H1 (cell line): ENCODE results near the gene ALG9. TPM values are rescaled to one million over a fixed set of nuclear protein-coding genes. Genes with fewer than 3 reads are reported as not detected.

ENCODE experiments used
- CTCF ChIA-PET: fragments of 300-600 bp; sonication (Branson Sonifier 250); formaldehyde crosslinking; loops from one replicate; lab custom pipeline; 2021; ENCODE audit not compliant: partially characterized antibody; lab: Charles Lee
- POLR2A ChIA-PET: fragments of 300-600 bp; sonication (Branson Sonifier 250); formaldehyde crosslinking; loops from one replicate; lab custom pipeline; 2021; ENCODE audit warnings: inconsistent platforms; ENCODE audit not compliant: partially characterized antibody; lab: Charles Lee
- DNase-seq, 2 experiments: peaks; one replicate each; pipeline versions ENCODE4 v3.0.0 to v3.0.0-alpha.2; 2010 to 2022; ENCODE audit warnings: low spot score in 2 of 2, low read depth in 1 of 2, mixed read lengths in 1 of 2
- FAIRE-seq: peaks from 2 replicates; lab custom pipeline; 2011; peaks lifted over from hg19 to GRCh38; lab: Jason Lieb, UNC
- H2AFZ ChIP-seq: 2 replicates; pipeline ENCODE4 v1.8.1; 2012; ENCODE audit warnings: low read length, inconsistent platforms
- H2AK5ac ChIP-seq: 2 replicates; pipeline ENCODE4 v1.6.1; 2013; ENCODE audit warnings: low read depth, low read length
- H2BK120ac ChIP-seq: replicated peaks from 2 replicates; pipeline ENCODE3; 2013; ENCODE audit warnings: low read depth, low read length, inconsistent platforms
- H2BK12ac ChIP-seq: 2 replicates; pipeline ENCODE4 v1.6.1; 2013; ENCODE audit warnings: low read depth, low read length
- H2BK15ac ChIP-seq: 2 replicates; pipeline ENCODE4 v1.6.1; 2013; ENCODE audit warnings: low read length
- H2BK20ac ChIP-seq: 2 replicates; pipeline ENCODE4 v1.6.1; 2013; ENCODE audit warnings: low read length
- H2BK5ac ChIP-seq: 2 replicates; pipeline ENCODE4 v1.6.1; 2013; ENCODE audit warnings: low read depth, low read length
- H3K14ac ChIP-seq: 2 replicates; pipeline ENCODE4 v1.6.1; 2013; ENCODE audit warnings: inconsistent platforms; ENCODE audit not compliant: insufficient read length
- H3K18ac ChIP-seq: 2 replicates; pipeline ENCODE4 v1.6.1; 2013; ENCODE audit warnings: low read length; ENCODE audit errors: extremely low read depth
- H3K23ac ChIP-seq: 2 replicates; pipeline ENCODE4 v1.6.1; 2013; ENCODE audit warnings: inconsistent platforms; ENCODE audit not compliant: insufficient read length
- H3K23me2 ChIP-seq: 2 replicates; pipeline ENCODE4 v1.6.1; 2013; ENCODE audit warnings: low read depth, low read length
- H3K27ac ChIP-seq: 2 replicates; pipeline ENCODE4 v1.6.1; 2011; ENCODE audit warnings: low read depth, low read length, inconsistent platforms
- H3K27me3 ChIP-seq, 4 experiments: replicated peaks in 1 of 4; 1 replicate in 1 of 4; 2 replicates in 3 of 4; pipeline versions ENCODE4 v1.6.1 to v1.8.1; 2011 to 2013; ENCODE audit warnings: low read length in 3 of 4, mild to moderate bottlenecking in 3 of 4, inconsistent platforms in 2 of 4, mixed read lengths in 2 of 4, moderate library complexity in 1 of 4; ENCODE audit not compliant: control insufficient read depth in 3 of 4, insufficient read depth in 3 of 4; ENCODE audit errors: extremely low read depth in 1 of 4
- H3K36me3 ChIP-seq, 4 experiments: 2 replicates each; pipeline versions ENCODE4 v1.6.1 to v1.8.1; 2011 to 2013; ENCODE audit warnings: mild to moderate bottlenecking in 4 of 4, low read length in 3 of 4, moderate library complexity in 2 of 4, control low read depth in 1 of 4, inconsistent platforms in 1 of 4; ENCODE audit not compliant: insufficient read depth in 4 of 4, control insufficient read depth in 2 of 4
- H3K4ac ChIP-seq: replicated peaks from 2 replicates; pipeline ENCODE3; 2013; ENCODE audit warnings: low read length, low read depth, mixed read lengths, inconsistent platforms; ENCODE audit not compliant: insufficient read length
- H3K4me1 ChIP-seq, 4 experiments: replicated peaks in 1 of 4; 1 replicate in 1 of 4; 2 replicates in 3 of 4; pipeline versions ENCODE4 v1.6.1 to v1.8.1; 2011 to 2013; ENCODE audit warnings: low read length in 3 of 4, inconsistent platforms in 2 of 4, mixed read lengths in 1 of 4; ENCODE audit not compliant: insufficient read depth in 4 of 4, control insufficient read depth in 3 of 4
- H3K4me2 ChIP-seq, 2 experiments: 2 replicates each; pipeline versions ENCODE4 v1.6.1 to v1.8.1; 2011 to 2013; ENCODE audit warnings: low read depth in 2 of 2, low read length in 2 of 2, control low read depth in 1 of 2, inconsistent platforms in 1 of 2, mild to moderate bottlenecking in 1 of 2; ENCODE audit not compliant: insufficient read depth in 1 of 2
- H3K4me3 ChIP-seq, 4 experiments: fragments of 200-600, 300-600 bp in 1 of 4; sonication (generic), shearing (Covaris generic), sonication (Bioruptor Twin) in 1 of 4; 2 replicates each; pipeline versions ENCODE4 v1.5.1 to v1.8.1; 2011 to 2016; ENCODE audit warnings: low read length in 4 of 4, low read depth in 3 of 4, control low read depth in 2 of 4, inconsistent platforms in 2 of 4, mild to moderate bottlenecking in 2 of 4, mixed read lengths in 1 of 4, moderate library complexity in 1 of 4; ENCODE audit not compliant: insufficient read depth in 2 of 4; ENCODE audit errors: extremely low read depth in 1 of 4
- H3K56ac ChIP-seq: replicated peaks from 2 replicates; pipeline ENCODE3; 2013; ENCODE audit warnings: low read depth, mild to moderate bottlenecking, mixed read lengths, low read length, inconsistent platforms; ENCODE audit not compliant: insufficient read length
- H3K79me1 ChIP-seq: 2 replicates; pipeline ENCODE4 v1.6.1; 2013; ENCODE audit warnings: low read depth, low read length, control low read depth
- H3K79me2 ChIP-seq, 2 experiments: 2 replicates each; pipeline versions ENCODE4 v1.6.1 to v1.8.1; 2012 to 2013; ENCODE audit warnings: low read length in 2 of 2, mild to moderate bottlenecking in 2 of 2, inconsistent platforms in 1 of 2; ENCODE audit not compliant: insufficient read depth in 2 of 2, control insufficient read depth in 1 of 2
- H3K9ac ChIP-seq, 4 experiments: replicated peaks in 1 of 4; 1 replicate in 1 of 4; 2 replicates in 3 of 4; pipeline versions ENCODE4 v1.6.1 to v1.8.1; 2011 to 2013; ENCODE audit warnings: low read depth in 3 of 4, low read length in 3 of 4, control low read depth in 2 of 4, mild to moderate bottlenecking in 2 of 4, moderate library complexity in 2 of 4, inconsistent platforms in 1 of 4; ENCODE audit errors: extremely low read depth in 1 of 4
- H3K9me3 ChIP-seq, 2 experiments: 2 replicates each; pipeline versions ENCODE4 v1.6.1 to v1.8.1; 2012 to 2013; ENCODE audit warnings: mild to moderate bottlenecking in 2 of 2, moderate library complexity in 2 of 2, control low read depth in 1 of 2, inconsistent platforms in 1 of 2, low read depth in 1 of 2, low read length in 1 of 2, mixed read lengths in 1 of 2; ENCODE audit not compliant: insufficient read depth in 2 of 2
- H4K20me1 ChIP-seq, 2 experiments: replicated peaks in 1 of 2; 2 replicates each; pipeline versions ENCODE3 to v1.8.1; 2011 to 2013; ENCODE audit warnings: inconsistent platforms in 2 of 2, low read length in 2 of 2, mild to moderate bottlenecking in 1 of 2; ENCODE audit not compliant: insufficient read depth in 2 of 2, control insufficient read depth in 1 of 2
- H4K5ac ChIP-seq: 2 replicates; pipeline ENCODE4 v1.6.1; 2013; ENCODE audit warnings: low read length, low read depth, mixed read lengths, inconsistent platforms; ENCODE audit not compliant: insufficient read length
- H4K8ac ChIP-seq: 2 replicates; pipeline ENCODE4 v1.8.0; 2013; ENCODE audit warnings: mild to moderate bottlenecking, moderate library complexity, low read length, inconsistent platforms; ENCODE audit not compliant: insufficient read depth; ENCODE audit errors: extremely low read depth
- H4K91ac ChIP-seq: replicated peaks from 2 replicates; pipeline ENCODE3; 2013; ENCODE audit warnings: low read length, mixed read lengths, inconsistent platforms; ENCODE audit not compliant: insufficient read length
- ASH2L ChIP-seq: fragments of 200-600, 300-600 bp; sonication (generic); IDR thresholded peaks from one replicate; pipeline ENCODE4 v1.7.1; 2017; ENCODE audit warnings: low read length
- HDAC2 ChIP-seq, 2 experiments: fragments of 300-600 bp in 1 of 2; sonication (generic) in 1 of 2; IDR thresholded peaks; 2 replicates each; pipeline ENCODE4 v1.6.1; 2011 to 2012; ENCODE audit warnings: low read depth in 2 of 2, low read length in 2 of 2, mild to moderate bottlenecking in 2 of 2, moderate library complexity in 2 of 2, borderline replicate concordance in 1 of 2, inconsistent platforms in 1 of 2
- SP1 ChIP-seq: IDR thresholded peaks from 2 replicates; pipeline ENCODE4 v1.6.1; 2011; ENCODE audit warnings: low read depth, low read length
- TEAD4 ChIP-seq: IDR thresholded peaks from 2 replicates; pipeline ENCODE4 v1.6.1; 2012; ENCODE audit warnings: low read depth, low read length, inconsistent platforms, mixed read lengths
- WGBS, 2 experiments: shearing (Covaris generic) in 1 of 2; methylation state at CpG; one replicate each; pipeline versions ENCODE4 v1.1.6 to v1.1.7; 2013 to 2015; ENCODE audit warnings: low lambda C conversion rate in 2 of 2, mixed read lengths in 2 of 2, inconsistent platforms in 1 of 2, low coverage in 1 of 2, missing lambda C conversion rate in 1 of 2; ENCODE audit not compliant: insufficient replicate concordance in 2 of 2, insufficient coverage in 1 of 2, insufficient read length in 1 of 2; ENCODE audit errors: extremely low coverage in 1 of 2, missing lambda C conversion rate in 1 of 2; 5-methylcytosine and 5-hydroxymethylcytosine counted together
- polyA plus RNA-seq, 7 experiments: library from polyadenylated mRNA; depleted of rRNA in 3 of 7; stranded (reverse) in 5 of 7; unstranded in 2 of 7; fragments of >200 nt in 5 of 7; fragments of 200-250 nt in 2 of 7; gene quantifications; 1 replicate in 5 of 7; 2 replicates in 1 of 7; 4 replicates in 1 of 7; pipeline versions ENCODE4 v1.2.1 to v1.2.3, GENCODE V29; 2011 to 2013; ENCODE audit warnings: missing spikeins in 2 of 7, mixed read lengths in 2 of 7
- total RNA-seq: library from RNA; stranded (reverse); fragmentation: NEBNext Ultra II Directional; extraction: Animal tissue kit (Norgen Biotek cat#: 25700); gene quantifications from 2 replicates; pipeline ENCODE4 v1.2.1, GENCODE V29; 2021
- TF ChIP-seq, protein P1 (sequence below): IDR thresholded peaks from 2 replicates; pipeline ENCODE4 v1.6.1; 2012; ENCODE audit warnings: inconsistent platforms

The ALG9 gene
- total and polyA plus RNA-seq, 2 of the 8 experiments (the other 6 are each of a cell fraction or from before 2014, with no cell fraction given) = 23.5 to 24.5 TPM

DNA sequence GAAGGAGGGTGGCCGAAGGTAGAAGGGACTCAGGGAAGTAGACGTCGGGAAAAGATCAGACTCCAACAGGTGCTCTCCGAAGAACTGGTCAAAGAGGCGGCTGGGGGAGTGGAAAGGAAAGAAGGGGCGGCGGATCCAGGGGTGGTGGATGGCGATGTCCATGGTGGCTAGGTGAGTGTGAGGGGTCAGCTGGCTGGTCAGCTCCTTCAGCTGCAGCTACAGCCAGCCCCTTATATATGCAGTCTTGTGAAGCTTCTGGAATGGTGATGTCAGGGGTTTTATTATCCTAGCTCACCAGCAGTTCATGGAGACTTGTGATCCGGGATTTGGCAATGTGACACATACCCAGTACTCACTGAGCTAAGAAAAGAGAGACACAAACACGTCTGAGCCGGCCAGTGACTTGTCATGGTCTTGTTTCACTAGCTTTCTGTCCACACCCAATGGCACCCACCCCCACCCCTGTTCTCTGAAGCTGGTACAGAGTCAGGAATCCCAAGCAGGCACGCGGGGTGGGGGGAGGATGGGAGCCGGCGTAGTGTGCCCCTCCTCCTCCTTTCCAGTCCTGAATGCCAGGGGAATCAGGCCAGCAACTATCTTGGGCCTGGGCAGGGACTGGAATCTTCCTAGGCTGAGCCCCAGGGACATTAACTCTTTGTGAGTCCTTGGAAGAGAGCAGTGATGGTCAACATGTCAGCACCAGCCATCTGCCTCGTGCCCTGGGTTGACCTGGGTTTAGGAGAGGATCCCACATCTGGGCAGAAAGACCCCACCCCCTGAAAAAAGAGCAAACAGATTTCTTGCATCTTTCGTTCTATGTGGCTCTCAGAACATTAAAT, 40.4 kb upstream of the ALG9 start, which contains the start of gene CRYAB:
TSS of gene CRYAB (minus strand) at position 208 of the 839 bp plus-strand sequence. CDS start at position 162, 46 bp downstream.
- CTCF ChIA-PET = interaction anchor here (0.7 to 4.8 kb wide), 9 partner anchors 10 to 153 kb away, joined by 3 to 27 read pairs (median 4); no protein-coding TSS in a partner anchor

More for the DNA sequence above, 40.4 kb upstream of the ALG9 start, which contains the start of gene CRYAB:
- Histone ChIP-seq H3K23me2 (peaks cover 4% of the 10 kb centered on the region; the same call in 1 of the 2 replicates), H3K56ac (no peak within 1 kb of the TSS), H3K79me1 (no peaks in the 10 kb centered on the region), H2BK12ac (peak within 1 kb of the TSS; percentile 71; the same call in 1 of the 2 replicates), H3K14ac (no peak within 1 kb of the TSS), H2AK5ac (no peak within 1 kb of the TSS; the same call in 1 of the 2 replicates), H4K91ac (peak within 1 kb of the TSS; percentile 46), H2BK5ac (peak within 1 kb of the TSS; percentile 53; the same call in 1 of the 2 replicates), H3K23ac (no peak within 1 kb of the TSS), H4K5ac (peak within 1 kb of the TSS; percentile 8), H3K9me3 (no peaks in the 10 kb centered on the region), H3K27me3 (no peaks in the 10 kb centered on the region), H3K9ac (no peak within 1 kb of the TSS), H2BK15ac (0 out of 2 replicates have a peak within 1 kb of the TSS, but pooled peaks have one; percentile 61), H4K20me1 (no peaks in the 10 kb centered on the region), H3K4me2 (peak within 1 kb of the TSS in 1 of 2 experiments; percentile 21; a peak in 2 of 4 replicates), H3K36me3 (no peaks in the 10 kb centered on the region), H2BK120ac (no peak within 1 kb of the TSS), H3K27ac (no peak within 1 kb of the TSS), H3K4ac (no peak within 1 kb of the TSS), H2AFZ (peak within 1 kb of the TSS; percentile 94), H3K18ac (peak within 1 kb of the TSS; percentile 42; the same call in 1 of the 2 replicates), H3K4me3 (no peak within 1 kb of the TSS; a peak in 1 of 8 replicates), H4K8ac (peak within 1 kb of the TSS; percentile 75), H3K4me1 (peaks cover 0 to 15% (median 9%) of the 10 kb centered on the region in 4 experiments), H2BK20ac (no peak within 1 kb of the TSS; the same call in 1 of the 2 replicates), H3K79me2 (no peaks in the 10 kb centered on the region)
- FAIRE-seq (no peak), DNase-seq (no peak)
- TF ChIP-seq TEAD4 (peak; percentile 43; the same call in 1 of the 2 replicates), ASH2L (peak; percentile 77), HDAC2 (IDR thresholded peaks at IDR 0.05; ENCODE audit: borderline replicate concordance in 1 of 2, low read depth in 2 of 2, low read length in 2 of 2) (no peak), SP1 (0 out of 2 replicates have a peak, but pooled peaks have one; percentile 60)
- TF ChIP-seq, protein P1, sequence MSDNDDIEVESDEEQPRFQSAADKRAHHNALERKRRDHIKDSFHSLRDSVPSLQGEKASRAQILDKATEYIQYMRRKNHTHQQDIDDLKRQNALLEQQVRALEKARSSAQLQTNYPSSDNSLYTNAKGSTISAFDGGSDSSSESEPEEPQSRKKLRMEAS = peak; percentile 23; the same call in 1 of the 2 replicates
- 71% methylated on average over 17 of the region's 17 CpGs; no CpG with 5 or more reads in 1 of the 2 experiments for WGBS, 2 experiments
- POLR2A ChIA-PET = interaction anchor here (0.5 to 1.3 kb wide), 3 partner anchors 26 to 289 kb away, joined by 3 read pairs; no protein-coding TSS in a partner anchor
